Type B pancreatic cell (in vitro differentiated cells): ENCODE data around the gene TPBGL. TPM values are rescaled to one million over a fixed set of nuclear protein-coding genes. Genes with fewer than 3 reads are reported as not detected.

Experiments
- DNase-seq: peaks from one replicate; pipeline ENCODE4 v3.0.0; 2021; ENCODE audit warnings: mixed read lengths; ENCODE audit not compliant: unreplicated experiment; ENCODE audit errors: extremely low spot score
- H3K27ac Mint-ChIP-seq: 2 replicates; pipeline ENCODE4 v1.8.0; 2021; ENCODE audit warnings: mild to moderate bottlenecking, mixed read lengths
- H3K27me3 Mint-ChIP-seq: 2 replicates; pipeline ENCODE4 v1.8.0; 2021; ENCODE audit warnings: mixed read lengths
- H3K36me3 Mint-ChIP-seq: 2 replicates; pipeline ENCODE4 v1.8.0; 2021; ENCODE audit warnings: mixed read lengths
- H3K4me1 Mint-ChIP-seq: one replicate; pipeline ENCODE4 v1.8.0; 2021; ENCODE audit warnings: mixed read lengths; ENCODE audit not compliant: unreplicated experiment
- H3K4me3 Mint-ChIP-seq: 2 replicates; pipeline ENCODE4 v1.8.0; 2021; ENCODE audit warnings: mild to moderate bottlenecking, mixed read lengths
- H3K9me3 Mint-ChIP-seq: 2 replicates; pipeline ENCODE4 v1.8.0; 2021; ENCODE audit warnings: mixed read lengths
- CTCF ChIP-seq: fragments of 200-600 bp; sonication (generic); conservative IDR thresholded peaks from 2 replicates; pipeline ENCODE4 v1.5.0; 2021; ENCODE audit warnings: antibody characterized with exemption, mild to moderate bottlenecking
- long read RNA-seq: library from polyadenylated mRNA; unstranded; transcript quantifications from one replicate; pipeline ENCODE4 v2.0.0, GENCODE V29; 2020
- total RNA-seq: library from RNA; stranded (reverse); gene quantifications from 2 replicates; pipeline ENCODE4 v1.2.1, GENCODE V29; 2021; ENCODE audit warnings: low replicate concordance

Gene TPBGL
- 0.31 and 0.56 TPM in 2 replicates for total RNA-seq
- long read RNA-seq: 0 reads

- Mint-ChIP-seq H3K4me3 (peak within 1 kb of the TSS; percentile 80), H3K9me3 (no peaks in the 10 kb centered on the region), H3K4me1 (peaks cover 6% of the 10 kb centered on the region), H3K27me3 (peaks cover 81% of the 10 kb centered on the region), H3K36me3 (no peaks in the 10 kb centered on the region), H3K27ac (no peak within 1 kb of the TSS)
- TF ChIP-seq CTCF: no peak
- no peak for DNase-seq
Measured at GRCh38 chr11:75240311-75241035, at the start of gene TPBGL. TPBGL (plus strand) TSS chr11:75240774; CDS start chr11:75241050, 276 bp downstream.

GRCh38 chr11:75191330-75191717 lies 49.2 kb upstream of the TPBGL start:
- peaks cover 5% of the 10 kb centered on the region for H3K4me1 Mint-ChIP-seq
- peaks cover 3% of the 10 kb centered on the region for H3K27me3 Mint-ChIP-seq
- H3K4me3 Mint-ChIP-seq: no peak overlapping the region
- TF ChIP-seq CTCF: no peak
- DNase-seq: no peak
- H3K36me3 Mint-ChIP-seq: no peaks in the 10 kb centered on the region
- H3K27ac Mint-ChIP-seq: no peak overlapping the region
- H3K9me3 Mint-ChIP-seq: no peaks in the 10 kb centered on the region

GRCh38 chr11:75193271-75193670 lies 47.3 kb upstream of the TPBGL start:
- Mint-ChIP-seq H3K27me3 (peaks cover 3% of the 10 kb centered on the region), H3K4me3 (no peak overlapping the region), H3K9me3 (no peaks in the 10 kb centered on the region), H3K4me1 (peaks cover 5% of the 10 kb centered on the region), H3K27ac (no peak overlapping the region), H3K36me3 (no peaks in the 10 kb centered on the region)
- no peak for TF ChIP-seq CTCF
- DNase-seq: no peak

GRCh38 chr11:75193711-75194110 lies 46.9 kb upstream of the TPBGL start:
- DNase-seq: no peak
- Mint-ChIP-seq H3K9me3 (no peaks in the 10 kb centered on the region), H3K27ac (no peak overlapping the region)

GRCh38 chr11:75194147-75194546 lies 46.4 kb upstream of the TPBGL start:
- Mint-ChIP-seq H3K27ac (no peak overlapping the region), H3K27me3 (peaks cover 3% of the 10 kb centered on the region)

More at GRCh38 chr11:75193711-75194110, 46.9 kb upstream of the TPBGL start:
- H3K4me3 Mint-ChIP-seq: no peak overlapping the region
- H3K4me1 Mint-ChIP-seq: peaks cover 5% of the 10 kb centered on the region
- no peak for TF ChIP-seq CTCF
- peaks cover 3% of the 10 kb centered on the region for H3K27me3 Mint-ChIP-seq
- H3K36me3 Mint-ChIP-seq: no peaks in the 10 kb centered on the region

More at GRCh38 chr11:75194147-75194546, 46.4 kb upstream of the TPBGL start:
- peaks cover 5% of the 10 kb centered on the region for H3K4me1 Mint-ChIP-seq
- H3K36me3 Mint-ChIP-seq: no peaks in the 10 kb centered on the region
- H3K9me3 Mint-ChIP-seq: no peaks in the 10 kb centered on the region
- TF ChIP-seq CTCF: no peak
- no peak for DNase-seq
- no peak overlapping the region for H3K4me3 Mint-ChIP-seq
